ENCODE data around the gene CHST2. TPM values are rescaled to one million over a fixed set of nuclear protein-coding genes. Genes with fewer than 3 reads are reported as not detected.

Gene CHST2
- total RNA-seq, 1 experiment from 2014 or later: 0.26 TPM

GRCh38 chr3:143137435-143138036 lies 18.0 kb downstream of the CHST2 start:
- CTCF ChIA-PET: no interaction called here
- in situ Hi-C loops (cut with HindIII; ENCODE audit: low pct_unique_long_range_greater_than_20kb, low sequenced_read_pairs): no loop called here

DNA sequence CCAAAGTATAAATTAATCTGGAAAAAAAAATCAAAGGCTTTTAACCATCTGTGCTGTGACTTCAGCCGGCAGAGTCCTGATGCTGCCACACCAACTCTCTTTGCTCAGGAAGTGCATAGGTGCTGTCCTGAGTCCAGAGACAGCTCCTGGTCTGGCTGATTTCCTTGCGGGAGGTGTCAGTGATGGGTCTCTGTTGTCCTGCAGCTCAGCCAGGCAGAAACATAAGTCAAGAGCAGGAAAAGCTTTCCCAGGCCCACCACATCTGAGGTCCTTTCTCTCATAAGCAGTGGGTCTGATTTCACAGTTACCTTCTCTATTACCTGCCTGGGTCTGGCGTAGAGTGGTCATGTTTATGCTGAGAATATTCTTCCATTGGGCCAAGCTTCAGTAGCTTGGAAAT lies 19.4 kb downstream of the CHST2 start:
- intact Hi-C loops (cut with micrococcal nuclease; ENCODE audit: unreplicated experiment): no loop called here
- CTCF ChIA-PET: no interaction called here

More at GRCh38 chr3:143137435-143138036, 18.0 kb downstream of the CHST2 start:
- ATAC-seq (no peak), DNase-seq (ENCODE audit: low read depth, low spot score) (no peak)
- no peaks in the 10 kb centered on the region for H3K9me3 ChIP-seq (ENCODE audit: control insufficient read depth, insufficient read depth, low read depth, low read length)
- POLR2A ChIA-PET: no interaction called here
- TF ChIP-seq, protein P1, sequence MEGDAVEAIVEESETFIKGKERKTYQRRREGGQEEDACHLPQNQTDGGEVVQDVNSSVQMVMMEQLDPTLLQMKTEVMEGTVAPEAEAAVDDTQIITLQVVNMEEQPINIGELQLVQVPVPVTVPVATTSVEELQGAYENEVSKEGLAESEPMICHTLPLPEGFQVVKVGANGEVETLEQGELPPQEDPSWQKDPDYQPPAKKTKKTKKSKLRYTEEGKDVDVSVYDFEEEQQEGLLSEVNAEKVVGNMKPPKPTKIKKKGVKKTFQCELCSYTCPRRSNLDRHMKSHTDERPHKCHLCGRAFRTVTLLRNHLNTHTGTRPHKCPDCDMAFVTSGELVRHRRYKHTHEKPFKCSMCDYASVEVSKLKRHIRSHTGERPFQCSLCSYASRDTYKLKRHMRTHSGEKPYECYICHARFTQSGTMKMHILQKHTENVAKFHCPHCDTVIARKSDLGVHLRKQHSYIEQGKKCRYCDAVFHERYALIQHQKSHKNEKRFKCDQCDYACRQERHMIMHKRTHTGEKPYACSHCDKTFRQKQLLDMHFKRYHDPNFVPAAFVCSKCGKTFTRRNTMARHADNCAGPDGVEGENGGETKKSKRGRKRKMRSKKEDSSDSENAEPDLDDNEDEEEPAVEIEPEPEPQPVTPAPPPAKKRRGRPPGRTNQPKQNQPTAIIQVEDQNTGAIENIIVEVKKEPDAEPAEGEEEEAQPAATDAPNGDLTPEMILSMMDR (IDR thresholded peaks at IDR 0.05): no peak
- TF ChIP-seq POLR2AphosphoS5 (IDR thresholded peaks at IDR 0.05; ENCODE audit: low read depth, low read length) (no peak), TCF7L2 (IDR thresholded peaks at IDR 0.05; ENCODE audit: low read depth, low read length) (no peak), SIN3A (IDR thresholded peaks at IDR 0.05; ENCODE audit: borderline replicate concordance, insufficient read depth, low read depth, low read length) (no peak), REST (IDR thresholded peaks at IDR 0.05; ENCODE audit: insufficient read depth in 1 of 2, low read depth in 2 of 2, low read length in 1 of 2) (no peak)
- H3K27me3 ChIP-seq (ENCODE audit: control insufficient read depth, insufficient read depth, low read length): peaks cover 17% of the 10 kb centered on the region
- H3K36me3 ChIP-seq (ENCODE audit: control insufficient read depth, insufficient read depth, low read length): no peaks in the 10 kb centered on the region
- BruUV-seq (replicated peaks): no TSS peak
- H3K27ac ChIP-seq (ENCODE audit: low read length): no peak overlapping the region
- no peak overlapping the region for H3K4me3 ChIP-seq (ENCODE audit: low read depth in 2 of 2, low read length in 2 of 2)
- no peaks in the 10 kb centered on the region for H3K4me1 ChIP-seq (ENCODE audit: control insufficient read depth, insufficient read depth, low read length)
- intact Hi-C loops (cut with micrococcal nuclease; ENCODE audit: unreplicated experiment): no loop called here

More for the DNA sequence above, 19.4 kb downstream of the CHST2 start:
- H3K4me3 ChIP-seq (ENCODE audit: low read depth in 2 of 2, low read length in 2 of 2): no peak overlapping the region
- ATAC-seq (no peak), DNase-seq (ENCODE audit: low read depth, low spot score) (no peak)
- H3K9me3 ChIP-seq (ENCODE audit: control insufficient read depth, insufficient read depth, low read depth, low read length): no peaks in the 10 kb centered on the region
- H3K36me3 ChIP-seq (ENCODE audit: control insufficient read depth, insufficient read depth, low read length): no peaks in the 10 kb centered on the region
- H3K27me3 ChIP-seq (ENCODE audit: control insufficient read depth, insufficient read depth, low read length): peaks cover 6% of the 10 kb centered on the region
- no peak for TF ChIP-seq SIN3A (IDR thresholded peaks at IDR 0.05; ENCODE audit: borderline replicate concordance, insufficient read depth, low read depth, low read length)
- TF ChIP-seq, protein P1 (IDR thresholded peaks at IDR 0.05): no peak
- TF ChIP-seq TCF7L2 (IDR thresholded peaks at IDR 0.05; ENCODE audit: low read depth, low read length): no peak
- no peak for TF ChIP-seq REST (IDR thresholded peaks at IDR 0.05; ENCODE audit: insufficient read depth in 1 of 2, low read depth in 2 of 2, low read length in 1 of 2)
- TF ChIP-seq POLR2AphosphoS5 (IDR thresholded peaks at IDR 0.05; ENCODE audit: low read depth, low read length): no peak
- in situ Hi-C loops (cut with HindIII; ENCODE audit: low pct_unique_long_range_greater_than_20kb, low sequenced_read_pairs): no loop called here
- POLR2A ChIA-PET: no interaction called here
- H3K27ac ChIP-seq (ENCODE audit: low read length): no peak overlapping the region
- H3K4me1 ChIP-seq (ENCODE audit: control insufficient read depth, insufficient read depth, low read length): no peaks in the 10 kb centered on the region
- BruUV-seq (replicated peaks): no TSS peak
